ENCODE results near the gene FOXC1. TPM values are rescaled to one million over a fixed set of nuclear protein-coding genes. Genes with fewer than 3 reads are reported as not detected.

FOXC1 gene
- polyA plus RNA-seq, 2 donors: 1.5 to 2.3 TPM

DNA sequence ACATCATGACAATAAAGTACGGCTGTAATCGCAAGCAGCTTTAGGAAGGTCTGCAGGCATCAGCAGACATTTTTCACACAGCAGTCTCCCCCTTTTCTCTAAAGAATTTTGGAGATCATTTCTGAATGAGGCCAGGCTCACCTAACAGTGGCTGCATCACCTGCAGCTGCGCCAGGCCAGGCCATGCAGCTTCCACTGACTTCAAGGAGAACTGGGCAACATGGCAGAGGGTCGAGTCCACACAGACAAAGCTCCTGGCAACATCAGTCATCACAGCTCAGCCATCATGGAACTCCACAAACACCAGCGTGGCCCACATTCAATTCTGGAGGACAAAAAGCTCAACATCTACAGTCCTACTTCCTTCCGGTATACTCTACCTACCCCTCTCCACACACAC, 17.8 kb upstream of the FOXC1 start:
- 87 to 92% methylated on average over 6 of the region's 6 CpGs for WGBS, 2 donors
- peaks cover 0 to 6% of the 10 kb centered on the region in 2 donors for H3K4me1 ChIP-seq (ENCODE audit: control insufficient read depth in 2 of 2, insufficient read depth in 2 of 2, low read length in 1 of 2)
- H3K27me3 ChIP-seq (ENCODE audit: control insufficient read depth in 1 of 2, insufficient read depth in 2 of 2, low read length in 2 of 2): peaks cover 0 to 4% of the 10 kb centered on the region in 2 donors
- H3K36me3 ChIP-seq (ENCODE audit: control insufficient read depth in 2 of 2, insufficient read depth in 2 of 2, low read length in 1 of 2): no peaks in the 10 kb centered on the region
- no peak overlapping the region for H3K27ac ChIP-seq (ENCODE audit: low read depth in 2 of 2, low read length in 1 of 2)
- H3K4me3 ChIP-seq (ENCODE audit: low read depth in 1 of 2, low read length in 2 of 2): no peak overlapping the region
- H3K9me3 ChIP-seq (ENCODE audit: control insufficient read depth in 2 of 2, insufficient read depth in 1 of 2, low read depth in 1 of 2, low read length in 1 of 2): no peaks in the 10 kb centered on the region

GRCh38 chr6:1592852-1593251, 16.9 kb upstream of the FOXC1 start:
- Histone ChIP-seq H3K9me3 (ENCODE audit: control insufficient read depth in 2 of 2, insufficient read depth in 1 of 2, low read depth in 1 of 2, low read length in 1 of 2) (no peaks in the 10 kb centered on the region), H3K27me3 (ENCODE audit: control insufficient read depth in 1 of 2, insufficient read depth in 2 of 2, low read length in 2 of 2) (peaks cover 0 to 4% of the 10 kb centered on the region in 2 donors), H3K4me3 (ENCODE audit: low read depth in 1 of 2, low read length in 2 of 2) (no peak overlapping the region), H3K4me1 (ENCODE audit: control insufficient read depth in 2 of 2, insufficient read depth in 2 of 2, low read length in 1 of 2) (peaks cover 0 to 3% of the 10 kb centered on the region in 2 donors), H3K36me3 (ENCODE audit: control insufficient read depth in 2 of 2, insufficient read depth in 2 of 2, low read length in 1 of 2) (no peaks in the 10 kb centered on the region), H3K27ac (ENCODE audit: low read depth in 2 of 2, low read length in 1 of 2) (no peak overlapping the region)
- WGBS, 2 donors: 88 to 90% methylated on average over 8 of the region's 8 CpGs

DNA sequence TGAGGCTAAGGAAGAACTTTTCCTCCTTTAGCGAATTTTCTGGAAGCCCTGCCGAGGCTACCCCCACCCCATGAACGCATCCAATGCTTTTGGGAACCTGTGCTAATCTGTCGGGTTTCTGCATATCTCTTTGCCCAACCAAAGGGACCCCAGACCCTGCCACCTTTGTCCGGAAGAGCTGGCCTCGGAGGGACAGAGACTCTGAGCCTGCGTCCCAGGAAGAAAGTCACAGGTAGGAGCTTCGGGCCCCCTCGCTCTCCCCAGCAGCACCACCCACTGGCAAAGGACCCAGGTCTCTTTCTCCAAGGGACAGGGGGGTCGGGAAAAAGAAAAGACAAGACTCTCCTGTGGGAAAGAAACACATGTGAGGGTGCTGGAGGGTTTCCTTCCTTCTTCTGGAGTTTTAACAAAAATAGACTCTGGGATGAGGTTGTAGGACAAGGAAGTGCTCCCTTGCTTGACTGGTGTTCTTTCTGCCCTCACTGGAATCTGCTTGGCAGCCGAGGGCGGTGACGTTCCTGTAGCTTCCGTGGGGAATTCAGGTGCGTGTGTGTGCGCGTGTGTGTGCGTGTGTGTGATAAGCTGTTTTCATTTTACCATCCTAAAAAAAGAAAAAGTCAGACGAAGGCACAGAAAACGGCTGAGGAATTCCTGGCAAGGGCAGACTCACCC, 16.3 kb upstream of the FOXC1 start:
- H3K4me1 ChIP-seq (ENCODE audit: control insufficient read depth in 2 of 2, insufficient read depth in 2 of 2, low read length in 1 of 2): peaks cover 0 to 3% of the 10 kb centered on the region in 2 donors
- WGBS, 2 donors: 56 to 58% methylated on average over 20 of the region's 20 CpGs
- H3K27ac ChIP-seq (ENCODE audit: low read depth in 2 of 2, low read length in 1 of 2): no peak overlapping the region
- no peaks in the 10 kb centered on the region for H3K9me3 ChIP-seq (ENCODE audit: control insufficient read depth in 2 of 2, insufficient read depth in 1 of 2, low read depth in 1 of 2, low read length in 1 of 2)
- H3K4me3 ChIP-seq (ENCODE audit: low read depth in 1 of 2, low read length in 2 of 2): no peak overlapping the region
- H3K36me3 ChIP-seq (ENCODE audit: control insufficient read depth in 2 of 2, insufficient read depth in 2 of 2, low read length in 1 of 2): no peaks in the 10 kb centered on the region
- peaks cover 0 to 4% of the 10 kb centered on the region in 2 donors for H3K27me3 ChIP-seq (ENCODE audit: control insufficient read depth in 1 of 2, insufficient read depth in 2 of 2, low read length in 2 of 2)

DNA sequence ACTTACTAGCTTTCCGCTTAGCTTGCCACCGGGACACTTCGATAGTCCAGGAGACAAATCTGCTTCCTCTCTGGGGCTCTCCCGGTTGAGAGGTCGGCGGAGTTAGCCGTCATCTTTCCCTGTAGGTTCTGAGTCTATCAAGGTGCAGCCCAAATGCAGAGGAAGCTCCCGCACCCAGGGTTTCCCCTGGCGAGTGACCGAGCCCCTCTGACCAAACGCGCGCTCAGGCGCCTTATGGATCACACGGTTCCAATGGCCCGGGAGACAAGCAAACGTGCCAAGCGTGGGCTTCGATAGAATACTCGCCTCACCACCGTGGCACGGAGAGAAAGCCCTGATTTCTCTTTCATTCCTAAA, 15.8 kb upstream of the FOXC1 start:
- Histone ChIP-seq H3K4me1 (ENCODE audit: control insufficient read depth in 2 of 2, insufficient read depth in 2 of 2, low read length in 1 of 2) (peaks cover 0 to 3% of the 10 kb centered on the region in 2 donors), H3K36me3 (ENCODE audit: control insufficient read depth in 2 of 2, insufficient read depth in 2 of 2, low read length in 1 of 2) (no peaks in the 10 kb centered on the region), H3K27me3 (ENCODE audit: control insufficient read depth in 1 of 2, insufficient read depth in 2 of 2, low read length in 2 of 2) (peaks cover 0 to 4% of the 10 kb centered on the region in 2 donors), H3K4me3 (ENCODE audit: low read depth in 1 of 2, low read length in 2 of 2) (no peak overlapping the region), H3K9me3 (ENCODE audit: control insufficient read depth in 2 of 2, insufficient read depth in 1 of 2, low read depth in 1 of 2, low read length in 1 of 2) (no peaks in the 10 kb centered on the region), H3K27ac (ENCODE audit: low read depth in 2 of 2, low read length in 1 of 2) (no peak overlapping the region)
- 68 to 74% methylated on average over 22 of the region's 22 CpGs for WGBS, 2 donors

DNA sequence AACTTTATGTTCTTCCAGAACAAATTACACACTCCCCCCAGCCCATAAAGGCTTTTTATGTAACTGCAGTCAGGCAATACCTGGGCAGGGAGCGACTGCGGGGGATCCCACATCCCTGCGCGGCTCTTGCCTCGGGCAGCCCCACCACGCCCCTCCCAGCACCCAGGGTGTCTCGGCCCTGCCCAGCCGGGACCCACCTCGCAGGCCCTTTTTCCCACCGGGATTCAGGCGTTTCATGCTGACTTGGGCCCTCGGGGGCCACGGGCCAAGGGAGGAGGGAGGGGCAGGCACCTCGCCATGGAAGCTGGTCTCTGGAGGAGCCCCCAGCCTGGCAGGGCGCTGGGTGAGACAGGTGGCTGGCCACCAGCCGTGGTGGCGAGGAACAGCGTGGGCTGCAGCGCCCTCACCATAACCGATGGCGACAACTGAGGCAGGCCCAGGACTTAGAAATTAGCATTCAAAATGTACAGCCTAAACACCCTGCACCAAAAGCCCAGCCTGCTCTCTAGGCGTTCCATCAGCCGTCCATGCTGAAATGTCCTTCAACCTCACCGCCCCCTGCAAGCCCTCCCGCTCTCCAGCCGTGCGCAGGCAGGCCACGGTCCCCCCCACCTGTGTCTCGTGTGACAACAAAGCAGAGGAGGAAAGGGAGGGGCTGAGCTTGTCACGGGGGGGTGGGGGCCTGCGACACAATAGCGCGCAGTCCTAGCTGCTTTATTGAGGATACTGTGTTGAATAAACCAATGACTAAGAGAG, 15.1 kb upstream of the FOXC1 start:
- peaks cover 0 to 4% of the 10 kb centered on the region in 2 donors for H3K27me3 ChIP-seq (ENCODE audit: control insufficient read depth in 1 of 2, insufficient read depth in 2 of 2, low read length in 2 of 2)
- peaks cover 0 to 3% of the 10 kb centered on the region in 2 donors for H3K4me1 ChIP-seq (ENCODE audit: control insufficient read depth in 2 of 2, insufficient read depth in 2 of 2, low read length in 1 of 2)
- H3K27ac ChIP-seq (ENCODE audit: low read depth in 2 of 2, low read length in 1 of 2): no peak overlapping the region
- H3K36me3 ChIP-seq (ENCODE audit: control insufficient read depth in 2 of 2, insufficient read depth in 2 of 2, low read length in 1 of 2): no peaks in the 10 kb centered on the region
- WGBS, 2 donors: 72 to 78% methylated on average over 32 to 33 of the region's 33 CpGs
- H3K4me3 ChIP-seq (ENCODE audit: low read depth in 1 of 2, low read length in 2 of 2): no peak overlapping the region
- H3K9me3 ChIP-seq (ENCODE audit: control insufficient read depth in 2 of 2, insufficient read depth in 1 of 2, low read depth in 1 of 2, low read length in 1 of 2): no peaks in the 10 kb centered on the region

DNA sequence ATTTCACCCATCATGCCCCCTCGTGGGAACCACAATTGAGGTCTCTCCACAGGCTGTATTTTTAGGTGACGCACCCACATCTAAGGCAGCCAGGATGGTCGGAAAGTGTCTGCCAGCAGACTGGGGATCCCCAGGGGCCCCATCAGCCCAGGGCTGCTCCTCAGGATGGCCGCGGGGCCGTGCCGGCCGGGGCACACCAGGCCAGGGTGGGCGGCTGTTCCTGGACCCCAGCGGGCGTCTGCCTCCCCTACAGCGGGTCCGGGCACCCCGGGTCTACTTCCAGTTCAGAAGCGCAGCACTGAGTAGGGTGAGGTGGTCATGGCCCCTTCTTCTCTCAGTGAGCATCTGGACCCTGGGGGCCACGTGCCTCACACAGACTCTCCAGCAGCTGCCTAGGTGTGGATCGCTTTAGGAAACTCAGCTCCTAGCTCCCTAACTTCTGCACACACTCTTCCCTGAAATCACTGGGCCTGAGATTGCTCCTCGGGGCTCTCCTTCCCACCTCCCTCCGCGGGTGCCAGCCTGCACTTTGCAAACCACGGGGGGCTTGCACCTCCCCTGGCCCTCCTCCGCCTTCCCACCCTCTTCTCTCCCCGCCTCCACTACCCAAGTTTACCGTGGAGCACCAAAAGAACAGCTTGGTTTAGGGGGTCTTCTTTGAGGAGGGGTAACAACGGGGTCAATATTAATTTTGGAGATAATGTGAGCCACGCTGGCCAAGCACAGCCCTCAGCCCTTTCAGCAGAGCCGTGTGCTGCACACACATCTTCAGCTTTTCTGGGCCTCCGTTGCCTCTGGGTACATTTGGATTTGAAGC, 14.2 kb upstream of the FOXC1 start:
- no peak overlapping the region for H3K4me3 ChIP-seq (ENCODE audit: low read depth in 1 of 2, low read length in 2 of 2)
- peaks cover 0 to 4% of the 10 kb centered on the region in 2 donors for H3K27me3 ChIP-seq (ENCODE audit: control insufficient read depth in 1 of 2, insufficient read depth in 2 of 2, low read length in 2 of 2)
- WGBS, 2 donors: 72% methylated on average over 28 of the region's 28 CpGs
- H3K36me3 ChIP-seq (ENCODE audit: control insufficient read depth in 2 of 2, insufficient read depth in 2 of 2, low read length in 1 of 2): no peaks in the 10 kb centered on the region
- H3K27ac ChIP-seq (ENCODE audit: low read depth in 2 of 2, low read length in 1 of 2): no peak overlapping the region
- no peaks in the 10 kb centered on the region for H3K9me3 ChIP-seq (ENCODE audit: control insufficient read depth in 2 of 2, insufficient read depth in 1 of 2, low read depth in 1 of 2, low read length in 1 of 2)
- H3K4me1 ChIP-seq (ENCODE audit: control insufficient read depth in 2 of 2, insufficient read depth in 2 of 2, low read length in 1 of 2): peaks cover 0 to 3% of the 10 kb centered on the region in 2 donors

GRCh38 chr6:1596088-1596852, 13.4 kb upstream of the FOXC1 start:
- no peaks in the 10 kb centered on the region for H3K36me3 ChIP-seq (ENCODE audit: control insufficient read depth in 2 of 2, insufficient read depth in 2 of 2, low read length in 1 of 2)
- no peaks in the 10 kb centered on the region for H3K9me3 ChIP-seq (ENCODE audit: control insufficient read depth in 2 of 2, insufficient read depth in 1 of 2, low read depth in 1 of 2, low read length in 1 of 2)
- 13 to 14% methylated on average over 25 of the region's 25 CpGs for WGBS, 2 donors
- peaks cover 0 to 4% of the 10 kb centered on the region in 2 donors for H3K27me3 ChIP-seq (ENCODE audit: control insufficient read depth in 1 of 2, insufficient read depth in 2 of 2, low read length in 2 of 2)
- no peak overlapping the region for H3K4me3 ChIP-seq (ENCODE audit: low read depth in 1 of 2, low read length in 2 of 2)
- peaks cover 0 to 3% of the 10 kb centered on the region in 2 donors for H3K4me1 ChIP-seq (ENCODE audit: control insufficient read depth in 2 of 2, insufficient read depth in 2 of 2, low read length in 1 of 2)
- H3K27ac ChIP-seq (ENCODE audit: low read depth in 2 of 2, low read length in 1 of 2): no peak overlapping the region

DNA sequence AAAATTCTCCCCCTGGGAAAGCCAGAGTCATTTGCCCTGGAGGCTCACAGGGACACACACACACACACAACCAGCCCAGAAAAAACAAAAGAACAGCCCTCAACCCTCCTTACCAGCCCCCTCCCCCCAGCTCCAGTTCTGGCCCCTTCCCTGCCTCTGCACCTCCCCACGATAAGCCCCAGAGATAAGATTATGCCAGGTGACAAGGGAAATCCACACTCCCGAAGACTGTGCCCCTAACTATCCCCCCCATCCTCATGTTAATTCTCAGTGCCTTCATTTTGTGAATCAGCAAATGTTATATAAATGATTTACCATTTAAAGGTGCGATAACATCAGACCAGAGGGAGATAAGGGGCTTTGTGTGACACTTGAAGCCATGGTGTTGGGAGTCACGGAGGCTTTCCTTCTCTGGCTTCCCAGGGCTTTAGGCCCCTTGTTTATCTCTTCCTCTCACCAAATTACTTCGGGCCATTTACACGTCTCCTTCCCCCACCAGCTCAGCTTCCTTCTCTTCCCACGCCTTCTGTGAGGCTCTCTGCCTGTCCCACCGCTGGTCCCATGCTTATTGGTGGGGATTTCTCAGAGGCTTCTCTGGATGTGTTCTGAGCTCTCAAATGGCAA, 12.5 kb upstream of the FOXC1 start:
- H3K27me3 ChIP-seq (ENCODE audit: control insufficient read depth in 1 of 2, insufficient read depth in 2 of 2, low read length in 2 of 2): peaks cover 0 to 4% of the 10 kb centered on the region in 2 donors
- no peak overlapping the region for H3K4me3 ChIP-seq (ENCODE audit: low read depth in 1 of 2, low read length in 2 of 2)
- no peaks in the 10 kb centered on the region for H3K36me3 ChIP-seq (ENCODE audit: control insufficient read depth in 2 of 2, insufficient read depth in 2 of 2, low read length in 1 of 2)
- WGBS, 2 donors: 72 to 80% methylated on average over 8 of the region's 8 CpGs
- H3K9me3 ChIP-seq (ENCODE audit: control insufficient read depth in 2 of 2, insufficient read depth in 1 of 2, low read depth in 1 of 2, low read length in 1 of 2): no peaks in the 10 kb centered on the region
- peaks cover 0 to 3% of the 10 kb centered on the region in 2 donors for H3K4me1 ChIP-seq (ENCODE audit: control insufficient read depth in 2 of 2, insufficient read depth in 2 of 2, low read length in 1 of 2)
- H3K27ac ChIP-seq (ENCODE audit: low read depth in 2 of 2, low read length in 1 of 2): no peak overlapping the region

Measured in esophagus (tissue), 2 donors.